Measurements from ENCODE around the gene PYROXD2.

PYROXD2 gene

GRCh38 chr10:98414932-98415730 lies at the start of gene PYROXD2:
TSS of gene PYROXD2 (minus strand) at chr10:98415182. CDS start at chr10:98415135, 47 bp downstream.
- peak; percentile 86 for DNase-seq

GRCh38 chr10:98463976-98464754 lies 49.2 kb upstream of the PYROXD2 start:
- no peak for DNase-seq

DNA sequence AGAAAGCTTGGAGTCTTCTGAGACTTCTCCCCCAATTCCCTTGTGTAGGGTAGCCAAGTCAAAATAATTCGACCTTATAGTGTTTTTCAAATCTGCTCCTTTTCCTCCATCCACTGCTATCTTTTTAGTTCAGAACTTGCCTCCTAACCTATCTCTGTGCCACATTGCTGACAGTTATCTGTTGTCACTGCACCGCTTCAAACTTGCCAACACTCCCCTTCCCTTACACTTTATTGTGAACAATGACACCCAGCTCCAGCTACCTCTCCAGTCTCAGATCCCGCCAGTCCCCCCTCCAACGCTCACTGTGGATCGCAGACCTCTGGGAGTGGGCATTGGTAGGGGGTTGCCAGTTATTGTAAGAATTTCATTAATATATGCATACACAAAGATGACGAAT lies 48.0 kb upstream of the PYROXD2 start:
- no peak for DNase-seq

DNA sequence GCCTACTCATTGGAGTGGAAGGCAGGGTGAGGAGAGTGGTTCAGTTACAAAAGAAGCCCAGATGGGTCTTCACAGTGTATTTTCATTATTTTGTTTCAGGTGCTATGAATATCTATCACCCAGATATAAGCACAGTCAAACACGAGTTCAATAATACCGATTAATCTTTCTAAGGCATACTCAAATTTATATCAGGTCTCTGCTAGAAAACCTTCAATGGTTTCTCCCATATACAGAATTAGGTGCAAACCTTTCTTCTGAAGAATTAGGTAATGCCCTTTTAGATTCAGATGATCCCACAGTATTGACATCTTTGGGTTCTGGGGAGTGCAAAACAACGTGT lies 46.5 kb upstream of the PYROXD2 start:
- DNase-seq = no peak

DNA sequence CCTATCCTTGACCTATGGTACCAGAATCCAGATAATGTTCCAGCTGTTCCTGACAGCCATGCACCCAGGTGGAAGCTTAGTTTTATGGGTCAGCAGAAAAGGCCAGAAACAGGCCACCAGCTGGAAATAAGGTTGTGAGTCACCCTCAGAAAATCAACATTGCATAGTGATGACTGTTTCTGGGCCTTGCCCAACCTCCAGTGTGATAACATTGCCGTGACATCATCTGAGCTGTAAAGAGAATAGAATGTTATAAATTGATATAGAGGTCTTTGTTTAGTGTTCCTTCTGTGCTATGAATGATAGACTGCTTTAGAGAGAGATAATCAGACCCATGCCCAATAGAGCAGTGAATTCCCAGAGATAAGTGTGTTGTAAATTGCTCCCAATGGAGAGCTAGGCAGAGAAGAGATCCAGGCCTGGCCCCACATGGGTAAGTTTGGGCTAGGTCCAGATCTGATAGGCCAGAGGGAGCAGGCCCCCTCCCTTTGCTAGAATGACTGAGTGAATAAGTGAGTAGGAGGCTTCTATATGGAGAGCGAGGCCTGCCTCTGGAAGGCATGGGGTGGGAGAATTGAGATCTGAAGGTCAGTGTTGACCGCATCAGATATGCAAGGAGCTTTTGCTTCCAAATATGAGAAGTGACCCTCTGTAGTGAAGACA lies 46.0 kb upstream of the PYROXD2 start:
- DNase-seq = no peak

GRCh38 chr10:98458809-98459784 lies 44.1 kb upstream of the PYROXD2 start:
- DNase-seq = no peak

DNA sequence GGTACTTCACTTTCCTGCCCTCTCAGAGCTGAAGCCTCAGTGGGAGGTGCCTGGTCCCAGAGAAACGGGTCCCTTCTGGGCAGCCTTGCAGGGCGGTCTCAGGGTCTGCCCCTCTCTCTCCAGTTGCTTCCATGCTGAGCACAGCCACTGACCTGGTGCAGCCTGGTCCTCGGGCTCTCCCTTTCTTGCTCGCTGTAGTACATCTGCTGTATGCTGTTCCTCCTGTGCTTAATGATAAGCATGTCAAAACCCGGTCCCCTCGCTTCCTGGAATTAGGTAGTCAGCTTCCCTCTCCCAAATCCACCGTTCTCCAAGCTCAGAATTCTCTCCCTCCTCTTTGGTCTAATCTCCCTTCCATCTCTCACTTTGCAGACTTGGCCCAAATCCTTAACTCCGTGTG lies 42.7 kb upstream of the PYROXD2 start:
- no peak for DNase-seq

DNA sequence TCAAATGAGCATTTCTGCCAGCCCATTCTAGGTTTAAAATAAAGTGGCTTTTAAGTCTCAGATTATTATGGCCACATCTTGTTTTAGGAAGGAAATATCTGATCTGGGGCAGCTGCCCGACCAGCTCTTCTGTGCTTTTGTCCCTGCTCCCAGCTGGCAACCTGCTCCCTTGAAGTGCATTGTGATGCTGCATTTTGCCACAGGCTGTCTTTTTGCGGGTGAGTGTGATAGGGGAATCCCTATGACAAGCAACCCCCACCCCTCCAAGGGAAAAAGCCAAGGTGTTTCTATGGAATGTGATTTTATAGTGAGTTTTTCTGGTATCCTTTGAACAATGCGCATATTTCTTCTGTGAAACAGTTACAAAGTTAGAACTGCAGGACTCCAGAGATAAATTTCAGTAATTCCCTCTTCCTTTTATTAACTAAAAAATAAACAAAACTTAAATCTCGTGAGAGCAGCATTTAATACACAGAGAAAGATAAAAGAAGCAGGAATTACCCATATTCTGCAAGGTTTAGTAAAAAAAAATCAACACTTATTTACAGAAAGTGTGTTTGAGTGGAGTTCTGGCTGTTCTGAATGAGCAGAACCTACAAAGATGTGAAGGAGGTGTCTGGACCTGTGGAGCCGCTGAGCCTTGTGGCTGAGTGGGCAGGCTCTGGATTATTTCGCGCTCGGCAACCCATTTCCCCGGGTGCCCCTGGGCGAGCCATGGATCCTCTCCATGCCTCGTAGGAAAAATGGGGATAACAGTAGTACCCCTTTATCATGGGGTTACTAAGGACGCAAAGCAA lies 41.9 kb upstream of the PYROXD2 start:
- DNase-seq = no peak

GRCh38 chr10:98456043-98456570 lies 41.1 kb upstream of the PYROXD2 start:
- DNase-seq = no peak

- DNase-seq = no peak
Observed at GRCh38 chr10:98453729-98454128, 38.7 kb upstream of the PYROXD2 start.

- DNase-seq = no peak
Observed at GRCh38 chr10:98450618-98451017, 35.6 kb upstream of the PYROXD2 start.

DNA sequence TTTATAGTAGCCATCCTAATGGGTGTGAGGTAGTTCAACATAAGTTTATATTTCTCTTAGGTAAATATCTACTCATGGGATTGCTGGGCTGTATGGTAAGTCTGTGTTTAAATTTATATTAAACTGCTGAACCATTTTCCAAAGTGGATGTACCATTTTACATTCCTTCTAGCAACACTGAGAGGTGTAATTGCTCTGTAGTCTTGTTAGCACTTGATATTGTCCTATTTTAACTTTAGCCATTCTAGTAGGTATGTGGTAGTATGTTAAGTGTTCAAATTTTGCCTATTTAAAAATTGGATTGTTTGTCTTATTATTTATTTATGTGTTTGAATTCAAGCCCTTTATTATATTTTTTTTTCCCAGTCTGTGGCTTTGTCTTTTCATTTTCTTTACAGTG lies 34.3 kb upstream of the PYROXD2 start:
- no peak for DNase-seq

GRCh38 chr10:98446661-98447221 lies 31.8 kb upstream of the PYROXD2 start, which contains the start of gene HPS1:
TSS of gene HPS1 (minus strand) at chr10:98446935. CDS start at chr10:98443240, 3,695 bp downstream.
- DNase-seq = peak; percentile 75

DNA sequence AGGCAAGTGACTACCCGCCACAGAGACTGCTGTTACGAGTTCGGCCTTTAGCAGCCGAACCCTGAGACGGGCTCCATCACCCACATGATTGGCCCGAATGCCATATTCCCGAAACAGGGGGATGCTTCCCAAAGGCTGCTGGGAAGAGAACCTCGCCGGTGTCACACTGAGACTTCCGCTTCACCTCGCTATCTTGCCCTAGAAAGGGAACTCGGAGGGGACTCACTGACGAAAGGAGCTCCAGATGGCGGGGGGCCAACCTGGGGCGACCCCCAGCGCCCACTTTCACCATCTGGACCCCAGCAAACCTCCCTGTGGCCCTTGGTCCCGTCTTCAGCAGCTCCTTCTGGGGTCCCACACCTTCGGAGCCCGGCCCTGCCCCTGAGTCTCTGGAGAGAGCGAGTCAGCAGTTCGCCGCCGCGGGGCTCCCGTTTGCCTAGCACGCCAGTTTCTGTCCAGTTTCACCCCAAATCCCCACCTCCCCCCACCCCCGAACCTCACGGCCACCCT lies 31.2 kb upstream of the PYROXD2 start:
- no peak for DNase-seq

DNA sequence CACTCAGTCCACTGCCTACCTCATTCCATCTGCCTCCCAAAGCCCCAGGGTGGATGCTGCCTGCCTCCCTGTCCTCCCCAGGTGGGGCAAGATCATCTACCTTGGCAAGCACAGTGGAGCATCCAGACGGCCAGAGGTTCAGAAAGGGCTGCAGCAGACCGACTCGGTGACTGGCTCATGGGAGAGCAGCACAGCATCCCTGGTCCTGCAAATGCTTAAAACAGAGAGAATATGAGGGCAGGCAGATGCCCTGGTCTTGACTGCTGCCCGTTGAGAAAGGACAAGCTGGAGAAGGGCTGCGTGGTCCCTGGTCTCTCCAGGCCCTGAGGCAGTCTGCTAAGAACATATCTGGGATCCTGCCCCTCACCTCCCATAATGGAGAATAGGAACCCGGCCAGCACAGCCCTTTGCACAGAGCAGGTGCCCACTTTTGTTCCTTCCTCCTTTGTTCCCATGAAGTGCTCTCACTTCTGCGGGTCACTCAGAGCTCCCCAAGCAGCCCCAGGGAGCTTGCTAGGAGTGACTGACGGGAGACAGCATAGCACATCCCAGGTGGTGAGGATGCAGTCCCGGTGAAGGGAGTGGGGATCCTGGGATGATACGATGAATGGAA lies 30.3 kb upstream of the PYROXD2 start:
- DNase-seq = no peak

DNA sequence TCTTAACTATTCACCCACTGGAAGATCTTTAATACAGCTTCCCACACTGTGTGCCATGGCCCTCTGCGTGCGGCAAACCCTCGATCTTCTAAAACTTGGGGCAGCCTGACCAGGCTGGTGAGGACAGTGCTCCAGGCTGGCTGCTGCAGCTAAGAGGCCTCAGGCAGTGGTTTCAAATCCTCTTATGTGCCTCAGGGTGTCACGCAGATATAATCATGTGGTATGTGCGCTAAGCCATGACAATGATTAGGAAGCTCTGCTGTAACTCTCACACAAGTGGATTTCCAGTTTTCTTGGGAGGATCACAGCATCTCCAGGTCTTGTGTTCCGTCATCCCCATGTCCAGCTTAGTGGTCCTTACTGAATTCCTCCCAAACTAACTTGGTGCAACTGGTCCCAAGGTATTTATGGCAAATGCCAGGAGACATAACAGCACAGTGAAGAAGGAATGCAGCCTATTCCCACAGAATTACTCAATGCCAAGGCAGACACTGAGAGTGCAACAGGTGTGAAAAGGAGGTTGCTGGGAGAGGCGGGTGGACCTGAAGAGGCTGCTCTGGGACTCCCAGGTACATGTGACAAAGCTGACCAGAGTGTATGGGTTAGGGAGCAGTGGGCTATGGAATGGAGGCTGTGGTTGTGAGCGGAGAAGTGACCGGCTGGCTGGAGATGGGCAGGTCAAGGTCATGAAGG lies 29.5 kb upstream of the PYROXD2 start:
- DNase-seq = no peak

GRCh38 chr10:98438715-98439114 lies 23.7 kb upstream of the PYROXD2 start:
- no peak for DNase-seq

GRCh38 chr10:98436704-98437103 lies 21.7 kb upstream of the PYROXD2 start:
- no peak for DNase-seq

GRCh38 chr10:98435178-98435577 lies 20.2 kb upstream of the PYROXD2 start:
- DNase-seq = no peak
